ENCODE data around the gene WDR73. TPM values are rescaled to one million over a fixed set of nuclear protein-coding genes. Genes with fewer than 3 reads are reported as not detected.

WDR73 gene
- polyA plus RNA-seq, 1 of the 3 experiments (the other 2 are of a cell fraction): 32.9 TPM

DNA sequence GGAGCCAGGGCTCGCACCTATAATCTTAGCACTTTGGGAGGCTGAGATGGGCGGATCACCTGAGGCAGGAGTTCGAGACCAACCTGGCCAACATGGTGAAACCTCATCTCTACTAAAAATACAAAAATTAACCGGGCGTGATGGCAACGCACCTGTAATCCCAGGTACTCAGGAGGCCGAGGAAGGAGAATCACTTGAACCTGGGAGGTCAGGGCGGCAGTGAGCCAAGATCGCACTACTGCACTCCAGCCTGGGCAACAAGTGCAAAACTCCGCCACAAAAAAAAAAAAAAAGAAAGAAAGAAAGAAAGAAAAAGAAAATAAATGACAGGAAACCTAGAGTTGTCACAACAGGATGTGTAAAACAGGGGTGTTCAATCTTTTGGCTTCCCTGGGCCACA lies 6.9 kb upstream of the WDR73 start:
- ChIA-PET CTCF (interaction anchor here (0.6 kb wide), 1 partner anchor 90 kb away, joined by 3 read pairs; no protein-coding TSS in a partner anchor), POLR2A (no interaction called here)

DNA sequence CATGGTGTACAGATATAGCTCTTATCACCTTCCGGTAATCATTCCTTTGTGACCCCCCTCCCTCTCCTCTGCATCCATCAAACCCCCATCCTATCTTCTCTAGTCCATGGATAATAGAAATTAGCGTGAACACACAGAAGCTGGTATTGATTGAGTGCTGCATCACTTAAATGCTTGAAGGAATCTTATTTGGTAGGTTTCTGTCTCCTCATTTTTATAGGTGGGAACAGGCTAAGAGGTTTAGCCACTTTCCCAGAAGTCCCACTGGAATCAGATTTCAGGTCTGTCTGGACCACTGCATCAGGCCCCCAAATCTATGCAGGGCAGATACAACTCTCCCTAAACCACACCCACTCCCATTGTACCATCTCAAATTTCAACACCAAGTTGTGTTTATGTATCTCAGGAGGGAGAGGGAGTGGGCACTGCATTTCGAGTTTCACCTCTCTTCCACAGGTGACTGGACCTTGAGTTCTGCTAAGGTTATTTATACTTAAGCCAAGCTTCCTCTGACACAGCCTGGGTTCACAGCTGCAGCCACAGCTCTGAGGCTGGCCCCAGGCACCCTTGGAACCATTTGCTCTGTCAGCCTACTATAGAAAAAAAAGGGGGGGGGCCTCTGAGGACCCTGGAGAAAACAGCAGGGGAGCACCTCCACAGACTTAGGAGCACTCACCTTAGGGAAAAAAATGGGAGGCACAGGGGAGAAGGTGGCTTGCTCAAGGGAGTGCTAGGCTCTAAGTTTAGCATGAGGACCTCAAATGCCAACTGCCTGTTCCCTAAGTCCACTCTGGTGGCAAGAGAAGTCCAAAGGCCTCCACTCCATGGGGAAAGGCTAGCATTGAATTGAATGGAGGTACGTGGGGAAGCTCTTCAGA lies 6.1 kb upstream of the WDR73 start:
- no peak for TF ChIP-seq SMC3 (IDR thresholded peaks at IDR 0.05; ENCODE audit: low read depth, low read length)
- no peak for TF ChIP-seq TCF12 (IDR thresholded peaks at IDR 0.05)
- TF ChIP-seq RAD21 (IDR thresholded peaks at IDR 0.05; ENCODE audit: low read length): no peak
- no peak for TF ChIP-seq JUND (IDR thresholded peaks at IDR 0.05)
- TF ChIP-seq FOXM1 (IDR thresholded peaks at IDR 0.05; ENCODE audit: low read depth): no peak
- TF ChIP-seq, protein P1, sequence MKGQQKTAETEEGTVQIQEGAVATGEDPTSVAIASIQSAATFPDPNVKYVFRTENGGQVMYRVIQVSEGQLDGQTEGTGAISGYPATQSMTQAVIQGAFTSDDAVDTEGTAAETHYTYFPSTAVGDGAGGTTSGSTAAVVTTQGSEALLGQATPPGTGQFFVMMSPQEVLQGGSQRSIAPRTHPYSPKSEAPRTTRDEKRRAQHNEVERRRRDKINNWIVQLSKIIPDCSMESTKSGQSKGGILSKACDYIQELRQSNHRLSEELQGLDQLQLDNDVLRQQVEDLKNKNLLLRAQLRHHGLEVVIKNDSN (IDR thresholded peaks at IDR 0.05; ENCODE audit: borderline replicate concordance, low read depth): no peak
- TF ChIP-seq MXI1 (IDR thresholded peaks at IDR 0.05; ENCODE audit: low read depth, low read length): no peak
- no peak for TF ChIP-seq FOSL2 (IDR thresholded peaks at IDR 0.05; ENCODE audit: borderline replicate concordance, low read depth)
- TF ChIP-seq, protein P2, sequence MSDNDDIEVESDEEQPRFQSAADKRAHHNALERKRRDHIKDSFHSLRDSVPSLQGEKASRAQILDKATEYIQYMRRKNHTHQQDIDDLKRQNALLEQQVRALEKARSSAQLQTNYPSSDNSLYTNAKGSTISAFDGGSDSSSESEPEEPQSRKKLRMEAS (IDR thresholded peaks at IDR 0.05; ENCODE audit: low read depth): no peak
- TF ChIP-seq POLR2AphosphoS5 (IDR thresholded peaks at IDR 0.05; ENCODE audit: low read depth, low read length): no peak
- no peak for TF ChIP-seq CHD2 (IDR thresholded peaks at IDR 0.05; ENCODE audit: low read length, partially characterized antibody)
- H3K79me2 ChIP-seq (ENCODE audit: insufficient read depth): no peaks in the 10 kb centered on the region
- H3K9me2 ChIP-seq: no peaks in the 10 kb centered on the region
- H3K27ac ChIP-seq (ENCODE audit: low read depth in 2 of 2, low read length in 1 of 2): no peak overlapping the region
- 96% methylated on average over 4 of the region's 4 CpGs for WGBS (ENCODE audit: low lambda C conversion rate)
- H3F3A ChIP-seq (replicated peaks; ENCODE audit: insufficient read depth): peaks cover 27% of the 10 kb centered on the region
- ChIA-PET CTCF (interaction anchor here (0.6 to 1.6 kb wide), 3 partner anchors 16 to 89 kb away, joined by 3 to 5 read pairs (median 4); partner anchors contain the start of gene SEC11A), POLR2A (interaction anchor here (0.8 kb wide), 1 partner anchor 87 kb away, joined by 3 read pairs; no protein-coding TSS in a partner anchor)
- H3K9ac ChIP-seq: no peak overlapping the region
- DNase-seq: no peak
- H3K4me2 ChIP-seq: no peak overlapping the region
- H3K4me3 ChIP-seq (ENCODE audit: low read depth in 2 of 2, low read length in 1 of 2): no peak overlapping the region
- no peaks in the 10 kb centered on the region for H3K9me3 ChIP-seq
- no peaks in the 10 kb centered on the region for H3K27me3 ChIP-seq (ENCODE audit: insufficient read depth)
- peaks cover 0 to 14% of the 10 kb centered on the region in 2 experiments; a peak in 1 of 4 replicates for H3K4me1 ChIP-seq (ENCODE audit: control insufficient read depth in 1 of 2, insufficient read depth in 2 of 2, low read depth in 1 of 2, low read length in 1 of 2)
- H4K20me1 ChIP-seq (ENCODE audit: insufficient read depth): no peaks in the 10 kb centered on the region
- H2AFZ ChIP-seq (ENCODE audit: low read depth): no peak overlapping the region
- peaks cover 8 to 32% of the 10 kb centered on the region in 2 experiments for H3K36me3 ChIP-seq (replicated peaks in 1 of 2; ENCODE audit: control insufficient read depth in 1 of 2, insufficient read depth in 2 of 2, low read length in 1 of 2)

More for the DNA sequence above, 6.9 kb upstream of the WDR73 start:
- TF ChIP-seq, protein P2 (IDR thresholded peaks at IDR 0.05; ENCODE audit: low read depth): no peak
- TF ChIP-seq FOSL2 (IDR thresholded peaks at IDR 0.05; ENCODE audit: borderline replicate concordance, low read depth): no peak
- no peak overlapping the region for H3K27ac ChIP-seq (ENCODE audit: low read depth in 2 of 2, low read length in 1 of 2)
- H3K9me3 ChIP-seq: no peaks in the 10 kb centered on the region
- H3K4me2 ChIP-seq: no peak overlapping the region
- 96% methylated on average over 10 of the region's 10 CpGs for WGBS (ENCODE audit: low lambda C conversion rate)
- no peak for DNase-seq
- peaks cover 24% of the 10 kb centered on the region for H3F3A ChIP-seq (replicated peaks; ENCODE audit: insufficient read depth)
- H3K9me2 ChIP-seq: no peaks in the 10 kb centered on the region
- H3K79me2 ChIP-seq (ENCODE audit: insufficient read depth): 0 out of 2 replicates have a peak, but pooled peaks cover 5% of the 10 kb centered on the region
- no peak overlapping the region for H3K4me3 ChIP-seq (ENCODE audit: low read depth in 2 of 2, low read length in 1 of 2)
- no peak overlapping the region for H3K9ac ChIP-seq
- H3K27me3 ChIP-seq (ENCODE audit: insufficient read depth): no peaks in the 10 kb centered on the region
- peaks cover 16 to 40% of the 10 kb centered on the region in 2 experiments for H3K36me3 ChIP-seq (replicated peaks in 1 of 2; ENCODE audit: control insufficient read depth in 1 of 2, insufficient read depth in 2 of 2, low read length in 1 of 2)
- H4K20me1 ChIP-seq (ENCODE audit: insufficient read depth): no peaks in the 10 kb centered on the region
- H3K4me1 ChIP-seq (ENCODE audit: control insufficient read depth in 1 of 2, insufficient read depth in 2 of 2, low read depth in 1 of 2, low read length in 1 of 2): peaks cover 0 to 12% of the 10 kb centered on the region in 2 experiments; a peak in 1 of 4 replicates
- H2AFZ ChIP-seq (ENCODE audit: low read depth): no peak overlapping the region

Measured in SK-N-SH (cell line).